H1 (cell line): ENCODE results near the gene YWHAB. TPM values are rescaled to one million over a fixed set of nuclear protein-coding genes. Genes with fewer than 3 reads are reported as not detected.

ENCODE experiments used
- CTCF ChIA-PET: fragments of 300-600 bp; sonication (Branson Sonifier 250); formaldehyde crosslinking; loops from one replicate; lab custom pipeline; 2021; ENCODE audit not compliant: partially characterized antibody; lab: Charles Lee
- POLR2A ChIA-PET: fragments of 300-600 bp; sonication (Branson Sonifier 250); formaldehyde crosslinking; loops from one replicate; lab custom pipeline; 2021; ENCODE audit warnings: inconsistent platforms; ENCODE audit not compliant: partially characterized antibody; lab: Charles Lee
- DNase-seq, 2 experiments: peaks; one replicate each; pipeline versions ENCODE4 v3.0.0 to v3.0.0-alpha.2; 2010 to 2022; ENCODE audit warnings: low spot score in 2 of 2, low read depth in 1 of 2, mixed read lengths in 1 of 2
- FAIRE-seq: peaks from 2 replicates; lab custom pipeline; 2011; peaks lifted over from hg19 to GRCh38; lab: Jason Lieb, UNC
- H2AFZ ChIP-seq: 2 replicates; pipeline ENCODE4 v1.8.1; 2012; ENCODE audit warnings: low read length, inconsistent platforms
- H2AK5ac ChIP-seq: 2 replicates; pipeline ENCODE4 v1.6.1; 2013; ENCODE audit warnings: low read depth, low read length
- H2BK120ac ChIP-seq: replicated peaks from 2 replicates; pipeline ENCODE3; 2013; ENCODE audit warnings: low read depth, low read length, inconsistent platforms
- H2BK12ac ChIP-seq: 2 replicates; pipeline ENCODE4 v1.6.1; 2013; ENCODE audit warnings: low read depth, low read length
- H2BK15ac ChIP-seq: 2 replicates; pipeline ENCODE4 v1.6.1; 2013; ENCODE audit warnings: low read length
- H2BK20ac ChIP-seq: 2 replicates; pipeline ENCODE4 v1.6.1; 2013; ENCODE audit warnings: low read length
- H2BK5ac ChIP-seq: 2 replicates; pipeline ENCODE4 v1.6.1; 2013; ENCODE audit warnings: low read depth, low read length
- H3K14ac ChIP-seq: 2 replicates; pipeline ENCODE4 v1.6.1; 2013; ENCODE audit warnings: inconsistent platforms; ENCODE audit not compliant: insufficient read length
- H3K18ac ChIP-seq: 2 replicates; pipeline ENCODE4 v1.6.1; 2013; ENCODE audit warnings: low read length; ENCODE audit errors: extremely low read depth
- H3K23ac ChIP-seq: 2 replicates; pipeline ENCODE4 v1.6.1; 2013; ENCODE audit warnings: inconsistent platforms; ENCODE audit not compliant: insufficient read length
- H3K23me2 ChIP-seq: 2 replicates; pipeline ENCODE4 v1.6.1; 2013; ENCODE audit warnings: low read depth, low read length
- H3K27ac ChIP-seq: 2 replicates; pipeline ENCODE4 v1.6.1; 2011; ENCODE audit warnings: low read depth, low read length, inconsistent platforms
- H3K27me3 ChIP-seq, 4 experiments: replicated peaks in 1 of 4; 1 replicate in 1 of 4; 2 replicates in 3 of 4; pipeline versions ENCODE4 v1.6.1 to v1.8.1; 2011 to 2013; ENCODE audit warnings: low read length in 3 of 4, mild to moderate bottlenecking in 3 of 4, inconsistent platforms in 2 of 4, mixed read lengths in 2 of 4, moderate library complexity in 1 of 4; ENCODE audit not compliant: control insufficient read depth in 3 of 4, insufficient read depth in 3 of 4; ENCODE audit errors: extremely low read depth in 1 of 4
- H3K36me3 ChIP-seq, 4 experiments: 2 replicates each; pipeline versions ENCODE4 v1.6.1 to v1.8.1; 2011 to 2013; ENCODE audit warnings: mild to moderate bottlenecking in 4 of 4, low read length in 3 of 4, moderate library complexity in 2 of 4, control low read depth in 1 of 4, inconsistent platforms in 1 of 4; ENCODE audit not compliant: insufficient read depth in 4 of 4, control insufficient read depth in 2 of 4
- H3K4ac ChIP-seq: replicated peaks from 2 replicates; pipeline ENCODE3; 2013; ENCODE audit warnings: low read length, low read depth, mixed read lengths, inconsistent platforms; ENCODE audit not compliant: insufficient read length
- H3K4me1 ChIP-seq, 4 experiments: replicated peaks in 1 of 4; 1 replicate in 1 of 4; 2 replicates in 3 of 4; pipeline versions ENCODE4 v1.6.1 to v1.8.1; 2011 to 2013; ENCODE audit warnings: low read length in 3 of 4, inconsistent platforms in 2 of 4, mixed read lengths in 1 of 4; ENCODE audit not compliant: insufficient read depth in 4 of 4, control insufficient read depth in 3 of 4
- H3K4me2 ChIP-seq, 2 experiments: 2 replicates each; pipeline versions ENCODE4 v1.6.1 to v1.8.1; 2011 to 2013; ENCODE audit warnings: low read depth in 2 of 2, low read length in 2 of 2, control low read depth in 1 of 2, inconsistent platforms in 1 of 2, mild to moderate bottlenecking in 1 of 2; ENCODE audit not compliant: insufficient read depth in 1 of 2
- H3K4me3 ChIP-seq, 4 experiments: fragments of 200-600, 300-600 bp in 1 of 4; sonication (generic), shearing (Covaris generic), sonication (Bioruptor Twin) in 1 of 4; 2 replicates each; pipeline versions ENCODE4 v1.5.1 to v1.8.1; 2011 to 2016; ENCODE audit warnings: low read length in 4 of 4, low read depth in 3 of 4, control low read depth in 2 of 4, inconsistent platforms in 2 of 4, mild to moderate bottlenecking in 2 of 4, mixed read lengths in 1 of 4, moderate library complexity in 1 of 4; ENCODE audit not compliant: insufficient read depth in 2 of 4; ENCODE audit errors: extremely low read depth in 1 of 4
- H3K56ac ChIP-seq: replicated peaks from 2 replicates; pipeline ENCODE3; 2013; ENCODE audit warnings: low read depth, mild to moderate bottlenecking, mixed read lengths, low read length, inconsistent platforms; ENCODE audit not compliant: insufficient read length
- H3K79me1 ChIP-seq: 2 replicates; pipeline ENCODE4 v1.6.1; 2013; ENCODE audit warnings: low read depth, low read length, control low read depth
- H3K79me2 ChIP-seq, 2 experiments: 2 replicates each; pipeline versions ENCODE4 v1.6.1 to v1.8.1; 2012 to 2013; ENCODE audit warnings: low read length in 2 of 2, mild to moderate bottlenecking in 2 of 2, inconsistent platforms in 1 of 2; ENCODE audit not compliant: insufficient read depth in 2 of 2, control insufficient read depth in 1 of 2
- H3K9ac ChIP-seq, 4 experiments: replicated peaks in 1 of 4; 1 replicate in 1 of 4; 2 replicates in 3 of 4; pipeline versions ENCODE4 v1.6.1 to v1.8.1; 2011 to 2013; ENCODE audit warnings: low read depth in 3 of 4, low read length in 3 of 4, control low read depth in 2 of 4, mild to moderate bottlenecking in 2 of 4, moderate library complexity in 2 of 4, inconsistent platforms in 1 of 4; ENCODE audit errors: extremely low read depth in 1 of 4
- H3K9me3 ChIP-seq, 2 experiments: 2 replicates each; pipeline versions ENCODE4 v1.6.1 to v1.8.1; 2012 to 2013; ENCODE audit warnings: mild to moderate bottlenecking in 2 of 2, moderate library complexity in 2 of 2, control low read depth in 1 of 2, inconsistent platforms in 1 of 2, low read depth in 1 of 2, low read length in 1 of 2, mixed read lengths in 1 of 2; ENCODE audit not compliant: insufficient read depth in 2 of 2
- H4K20me1 ChIP-seq, 2 experiments: replicated peaks in 1 of 2; 2 replicates each; pipeline versions ENCODE3 to v1.8.1; 2011 to 2013; ENCODE audit warnings: inconsistent platforms in 2 of 2, low read length in 2 of 2, mild to moderate bottlenecking in 1 of 2; ENCODE audit not compliant: insufficient read depth in 2 of 2, control insufficient read depth in 1 of 2
- H4K5ac ChIP-seq: 2 replicates; pipeline ENCODE4 v1.6.1; 2013; ENCODE audit warnings: low read length, low read depth, mixed read lengths, inconsistent platforms; ENCODE audit not compliant: insufficient read length
- H4K8ac ChIP-seq: 2 replicates; pipeline ENCODE4 v1.8.0; 2013; ENCODE audit warnings: mild to moderate bottlenecking, moderate library complexity, low read length, inconsistent platforms; ENCODE audit not compliant: insufficient read depth; ENCODE audit errors: extremely low read depth
- H4K91ac ChIP-seq: replicated peaks from 2 replicates; pipeline ENCODE3; 2013; ENCODE audit warnings: low read length, mixed read lengths, inconsistent platforms; ENCODE audit not compliant: insufficient read length
- BRCA1 ChIP-seq: IDR thresholded peaks from 2 replicates; pipeline ENCODE4 v1.6.1; 2012; ENCODE audit warnings: low read depth, low read length, improper control_type of control experiment
- EGR1 ChIP-seq: IDR thresholded peaks from 2 replicates; pipeline ENCODE4 v1.6.1; 2011; ENCODE audit warnings: low read depth, low read length, borderline replicate concordance
- TEAD4 ChIP-seq: IDR thresholded peaks from 2 replicates; pipeline ENCODE4 v1.6.1; 2012; ENCODE audit warnings: low read depth, low read length, inconsistent platforms, mixed read lengths
- WGBS, 2 experiments: shearing (Covaris generic) in 1 of 2; methylation state at CpG; one replicate each; pipeline versions ENCODE4 v1.1.6 to v1.1.7; 2013 to 2015; ENCODE audit warnings: low lambda C conversion rate in 2 of 2, mixed read lengths in 2 of 2, inconsistent platforms in 1 of 2, low coverage in 1 of 2, missing lambda C conversion rate in 1 of 2; ENCODE audit not compliant: insufficient replicate concordance in 2 of 2, insufficient coverage in 1 of 2, insufficient read length in 1 of 2; ENCODE audit errors: extremely low coverage in 1 of 2, missing lambda C conversion rate in 1 of 2; 5-methylcytosine and 5-hydroxymethylcytosine counted together
- polyA plus RNA-seq, 7 experiments: library from polyadenylated mRNA; depleted of rRNA in 3 of 7; stranded (reverse) in 5 of 7; unstranded in 2 of 7; fragments of >200 nt in 5 of 7; fragments of 200-250 nt in 2 of 7; gene quantifications; 1 replicate in 5 of 7; 2 replicates in 1 of 7; 4 replicates in 1 of 7; pipeline versions ENCODE4 v1.2.1 to v1.2.3, GENCODE V29; 2011 to 2013; ENCODE audit warnings: missing spikeins in 2 of 7, mixed read lengths in 2 of 7
- total RNA-seq: library from RNA; stranded (reverse); fragmentation: NEBNext Ultra II Directional; extraction: Animal tissue kit (Norgen Biotek cat#: 25700); gene quantifications from 2 replicates; pipeline ENCODE4 v1.2.1, GENCODE V29; 2021

YWHAB gene
- total and polyA plus RNA-seq, 2 of the 8 experiments (the other 6 are each of a cell fraction or from before 2014, with no cell fraction given): 72.9 to 256 TPM

DNA sequence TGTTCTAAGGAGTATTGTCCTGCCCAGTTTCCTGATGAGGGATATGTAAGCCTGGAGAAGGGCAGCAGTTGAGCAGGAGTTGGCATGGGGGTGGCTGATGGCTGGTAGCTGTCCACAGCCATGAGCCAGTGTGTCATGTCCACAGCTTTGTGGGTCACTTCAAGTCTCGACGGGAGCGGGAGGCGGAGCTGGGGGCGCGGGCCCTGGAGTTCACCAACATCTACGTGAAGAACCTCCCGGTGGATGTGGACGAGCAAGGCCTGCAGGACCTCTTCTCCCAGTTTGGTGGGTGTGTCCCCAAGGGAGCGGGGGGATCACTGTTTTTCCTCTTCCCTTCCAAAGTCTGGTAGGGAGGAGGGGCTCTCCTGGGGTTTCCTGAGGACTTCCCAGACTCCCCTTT, 33.3 kb downstream of the YWHAB start:
- H2AFZ ChIP-seq: no peak overlapping the region
- TF ChIP-seq EGR1 (no peak), BRCA1 (no peak), TEAD4 (no peak)
- H3K36me3 ChIP-seq: peaks cover 5 to 67% (median 34%) of the 10 kb centered on the region in 4 experiments
- H3K23ac ChIP-seq: no peak overlapping the region
- no peak overlapping the region for H3K56ac ChIP-seq
- H3K4ac ChIP-seq: no peak overlapping the region
- DNase-seq: no peak
- H4K20me1 ChIP-seq: peaks cover 0 to 2% of the 10 kb centered on the region in 2 experiments
- no peak overlapping the region for H3K18ac ChIP-seq
- ChIA-PET CTCF (interaction anchor here (0.8 to 1.2 kb wide), 3 partner anchors 23 to 45 kb away, joined by 3 read pairs; no protein-coding TSS in a partner anchor), POLR2A (interaction anchor here (1.0 to 2.4 kb wide), 5 partner anchors 8 to 34 kb away, joined by 3 to 13 read pairs (median 3); partner anchors contain the start of gene PABPC1L)
- H3K23me2 ChIP-seq: no peaks in the 10 kb centered on the region
- H2BK15ac ChIP-seq: no peak overlapping the region
- no peak overlapping the region for H2BK20ac ChIP-seq
- no peak overlapping the region for H3K14ac ChIP-seq
- H3K79me1 ChIP-seq: peaks cover 2% of the 10 kb centered on the region; the same call in 1 of the 2 replicates
- H3K9ac ChIP-seq: no peak overlapping the region
- H3K4me1 ChIP-seq: no peaks in the 10 kb centered on the region; a peak in 1 of 7 replicates
- no peaks in the 10 kb centered on the region for H3K27me3 ChIP-seq
- no peak overlapping the region for H2BK12ac ChIP-seq
- 0 out of 4 replicates have a peak, but pooled peaks cover 0 to 2% of the 10 kb centered on the region in 2 experiments for H3K79me2 ChIP-seq
- no peak overlapping the region for H4K91ac ChIP-seq
- no peak overlapping the region for H4K5ac ChIP-seq
- 96% methylated on average over 10 of the region's 10 CpGs; no CpG with 5 or more reads in 1 of the 2 experiments for WGBS, 2 experiments
- H3K4me3 ChIP-seq: no peak overlapping the region
- no peak overlapping the region for H2BK120ac ChIP-seq
- H4K8ac ChIP-seq: no peak overlapping the region
- FAIRE-seq: no peak
- H3K27ac ChIP-seq: no peak overlapping the region
- H3K9me3 ChIP-seq: no peaks in the 10 kb centered on the region
- no peak overlapping the region for H2BK5ac ChIP-seq
- H2AK5ac ChIP-seq: no peak overlapping the region
- H3K4me2 ChIP-seq: no peak overlapping the region
